Kasumi-1 (cell line): Measurements from ENCODE around the gene MAP2K2.
"Not testable (repeated sequence)": the region's sequence is repeated elsewhere in the genome, so short reads cannot be mapped to it uniquely, and the experiment has no call there.

Experiments used
- DNase-seq, 2 experiments: peaks; one replicate each; lab custom pipeline; 2025; lab: John Stamatoyannopoulos, UW

MAP2K2 gene

DNA sequence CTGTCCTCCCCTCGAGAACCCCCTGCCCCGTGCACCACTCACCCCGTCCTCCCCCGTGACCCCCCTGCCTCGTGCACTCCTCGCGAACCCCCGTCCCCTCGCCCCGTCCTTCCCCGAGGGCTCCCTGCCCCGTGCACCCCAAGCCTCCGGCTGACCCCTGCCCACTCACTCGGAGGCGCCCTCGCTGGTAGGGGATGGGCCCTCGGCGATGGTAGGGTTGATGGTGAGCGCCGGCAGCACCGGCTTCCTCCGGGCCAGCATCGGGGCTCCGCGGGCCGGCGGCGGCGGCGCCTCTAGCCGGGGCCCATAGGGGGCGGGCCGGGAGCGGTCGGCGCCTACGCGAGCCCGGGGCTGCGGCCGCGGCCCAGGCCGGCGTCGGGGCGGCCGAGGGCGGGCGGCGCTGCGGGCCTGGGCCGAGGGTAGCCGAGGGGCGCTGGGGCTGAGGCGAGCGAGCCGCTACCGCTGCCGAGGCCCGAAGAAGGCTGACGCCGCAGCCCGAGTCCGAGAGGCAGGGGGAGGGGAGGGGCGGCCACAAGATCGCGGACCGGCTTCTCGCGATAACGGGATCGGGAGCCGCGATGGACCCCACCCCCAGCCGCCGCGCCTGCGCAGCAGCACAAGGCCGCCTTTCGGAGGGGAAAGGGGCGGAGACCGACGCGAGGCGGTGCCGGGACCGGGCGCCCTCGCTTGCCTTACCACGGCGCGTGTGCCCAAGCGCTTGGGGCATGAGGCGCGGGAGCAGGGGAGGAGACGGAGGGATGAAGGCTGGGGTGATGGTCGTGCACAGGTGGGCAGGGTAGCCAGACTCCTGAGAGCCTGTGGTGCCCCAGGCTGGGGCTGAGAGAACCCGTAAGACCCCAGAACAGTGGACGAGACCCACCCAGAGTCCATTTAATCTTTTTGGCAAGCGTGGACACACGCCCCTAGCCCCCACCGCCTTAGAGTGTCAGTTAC is at the start of gene MAP2K2:
TSS of gene MAP2K2 (minus strand) at position 508 of the 954 bp plus-strand sequence. CDS start at position 261, 247 bp downstream.
- peak; percentile 84 to 86 for DNase-seq

DNA sequence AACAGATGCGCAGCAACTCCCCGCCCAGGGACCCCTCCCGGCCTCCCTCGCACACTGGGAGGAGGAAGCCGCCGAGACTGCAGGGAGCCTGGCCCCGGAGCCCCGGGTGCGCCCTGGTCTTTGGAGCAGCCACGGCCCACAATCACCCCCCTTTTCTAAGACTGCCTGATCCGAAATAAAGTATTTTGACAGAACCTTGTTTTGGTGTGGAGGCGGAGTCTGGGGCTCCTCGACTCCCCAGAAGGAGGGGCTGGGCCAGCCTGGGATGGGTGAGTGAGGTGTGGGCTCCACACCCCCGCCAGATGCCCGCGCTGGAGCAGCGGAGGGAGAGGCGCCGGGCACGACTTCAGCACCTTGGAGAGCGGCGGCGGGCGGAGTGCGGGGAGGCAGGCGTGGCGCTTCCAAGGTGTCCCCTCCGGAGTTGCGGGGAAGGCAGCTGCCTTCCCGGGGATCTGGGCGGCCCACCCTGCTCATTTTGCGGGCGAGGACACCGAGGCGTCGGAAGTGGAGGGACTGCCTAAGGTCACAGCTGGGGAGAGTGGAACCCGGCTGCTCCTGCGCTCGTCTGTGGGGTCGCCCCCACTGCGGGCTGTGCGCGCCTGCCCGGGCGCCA is 49.0 kb upstream of the MAP2K2 start:
- peak; percentile 37 to 54 for DNase-seq

DNA sequence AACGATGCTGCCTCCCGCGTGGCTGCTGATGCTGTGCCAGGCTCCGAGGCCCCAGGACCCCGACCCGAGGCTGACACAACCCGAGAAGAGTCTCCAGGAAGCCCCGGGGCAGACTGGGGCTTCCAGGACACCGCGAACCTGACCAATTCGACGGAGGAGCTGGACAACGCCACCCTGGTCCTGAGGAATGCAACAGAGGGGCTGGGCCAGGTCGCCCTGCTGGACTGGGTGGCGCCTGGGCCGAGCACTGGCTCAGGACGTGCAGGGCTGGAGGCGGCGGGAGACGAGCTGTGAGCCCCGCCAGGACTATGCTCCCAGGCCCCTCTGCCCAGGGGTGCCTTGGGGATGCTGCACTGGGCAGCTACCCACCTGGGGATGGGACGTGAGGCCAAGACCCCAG is 47.8 kb upstream of the MAP2K2 start:
- no peak for DNase-seq

DNA sequence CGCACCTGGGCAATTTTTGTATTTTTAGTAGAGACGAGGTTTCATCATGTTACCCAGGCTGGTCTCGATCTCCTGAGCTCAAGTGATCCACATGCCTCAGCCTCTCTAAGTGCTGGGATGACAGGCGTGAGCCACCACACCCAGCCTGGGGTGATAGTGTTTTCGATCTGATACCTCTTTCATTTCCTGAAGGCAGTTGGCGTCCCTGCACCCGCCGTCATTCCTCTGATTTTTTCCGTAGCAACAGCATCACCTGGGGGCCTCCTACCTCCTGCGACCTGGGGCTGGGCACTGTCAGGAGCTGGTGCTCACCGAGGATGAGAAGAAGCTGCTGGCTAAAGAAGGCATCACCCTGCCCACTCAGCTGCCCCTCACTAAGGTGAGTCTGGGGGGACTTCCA is 40.3 kb upstream of the MAP2K2 start:
- no peak for DNase-seq

DNA sequence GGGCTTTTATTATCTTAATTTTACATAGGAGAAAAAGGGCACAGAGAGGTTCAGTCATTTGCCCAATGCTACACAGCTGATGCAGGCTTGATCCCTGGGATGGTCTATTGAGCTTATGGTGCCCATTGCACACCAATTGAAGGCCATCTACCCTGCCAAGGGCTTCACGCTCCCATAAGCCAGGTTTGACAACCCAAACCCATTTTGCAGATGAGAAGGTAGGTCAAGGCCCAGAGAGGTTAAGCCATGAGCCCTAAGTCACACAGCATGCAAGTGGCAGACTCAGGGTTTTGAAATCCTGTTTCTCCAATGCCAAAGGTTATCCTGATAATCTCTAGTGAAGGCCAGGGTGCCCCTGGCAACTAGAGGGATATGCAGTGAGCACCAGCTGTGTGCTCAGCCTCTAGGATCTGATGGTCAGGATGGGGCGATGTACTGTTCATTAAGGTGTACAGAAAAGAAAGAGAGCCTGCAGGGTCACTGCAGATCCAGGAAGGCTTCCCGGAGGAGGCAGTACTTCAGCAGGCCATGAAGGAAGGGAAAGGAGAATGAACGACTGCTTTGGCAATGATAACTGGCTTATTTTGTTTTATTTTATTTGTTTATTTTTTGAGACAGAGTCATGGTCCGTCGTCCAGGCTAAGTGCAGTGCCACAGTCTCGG is 37.6 kb upstream of the MAP2K2 start:
- no peak for DNase-seq

DNA sequence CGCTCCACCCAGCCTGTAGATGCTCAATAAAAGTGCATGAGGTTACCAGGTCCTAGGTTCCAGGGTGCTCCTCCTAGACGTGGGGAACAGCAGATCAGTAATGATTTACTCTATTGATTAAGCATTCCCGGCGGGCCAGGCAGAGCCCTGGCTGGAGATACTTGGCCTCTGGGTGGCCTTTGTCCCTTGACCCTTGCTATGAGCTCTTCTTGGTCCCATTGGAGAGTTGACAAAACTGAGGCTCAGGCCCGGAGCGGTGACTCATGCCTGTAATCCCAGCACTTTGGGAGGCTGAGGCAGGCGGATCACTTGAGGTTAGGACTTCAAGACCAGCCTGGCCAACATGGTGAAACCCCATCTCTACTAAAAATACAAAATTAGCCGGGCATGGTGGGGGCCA is 34.0 kb upstream of the MAP2K2 start:
- DNase-seq = not testable (repeated sequence)

DNA sequence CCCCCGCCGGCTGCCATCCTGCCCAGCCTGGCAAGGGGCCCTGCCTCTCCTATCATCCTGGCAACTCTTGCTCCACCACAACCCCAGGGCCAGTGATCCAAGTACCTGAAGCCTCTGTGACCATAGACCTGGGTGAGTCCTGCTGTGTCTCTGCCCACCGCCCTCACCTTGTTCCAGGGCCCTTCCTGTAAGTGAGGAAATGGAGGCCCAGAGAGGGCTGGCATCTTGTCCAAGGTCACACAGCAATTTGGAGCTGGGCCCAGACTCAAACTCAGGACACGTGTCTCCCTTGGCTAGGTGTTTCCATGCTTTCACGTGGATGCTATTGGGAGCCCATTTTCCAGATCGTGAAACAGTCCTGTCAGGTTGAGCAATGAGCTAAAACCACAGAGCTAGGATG is 33.2 kb upstream of the MAP2K2 start:
- no peak for DNase-seq

DNA sequence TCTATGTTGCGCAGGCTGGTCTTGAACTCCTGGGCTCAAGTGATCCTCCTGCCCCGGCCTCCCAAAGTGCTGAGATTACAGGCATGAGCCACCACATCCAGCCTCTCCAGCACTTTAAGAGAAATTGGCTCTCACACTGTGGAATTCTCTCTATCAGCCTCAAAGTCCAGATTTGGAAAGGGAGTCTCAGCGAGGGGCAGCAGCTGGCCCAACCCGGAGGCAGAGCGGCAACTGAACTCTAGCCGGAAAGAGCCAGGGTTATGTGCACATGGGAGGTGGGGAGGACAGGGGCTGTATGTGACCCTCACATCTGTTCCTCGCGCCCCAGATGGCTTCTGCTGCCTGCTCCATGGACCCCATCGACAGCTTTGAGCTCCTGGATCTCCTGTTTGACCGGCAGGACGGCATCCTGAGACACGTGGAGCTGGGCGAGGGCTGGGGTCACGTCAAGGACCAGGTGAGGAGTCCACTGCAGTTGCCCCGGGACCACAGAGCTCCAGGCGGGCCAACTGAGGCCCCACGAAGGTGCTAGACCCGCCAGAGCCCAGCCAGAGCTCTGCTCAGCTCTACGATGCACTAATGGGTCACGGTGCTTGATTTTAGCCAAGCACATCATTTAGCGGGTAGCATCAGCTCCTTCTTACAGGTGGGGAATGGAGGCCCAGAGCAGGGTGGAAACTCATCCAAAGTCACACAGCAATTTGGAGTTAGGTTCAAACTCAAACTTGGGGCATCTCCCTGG is 30.8 kb upstream of the MAP2K2 start:
- DNase-seq = no peak

DNA sequence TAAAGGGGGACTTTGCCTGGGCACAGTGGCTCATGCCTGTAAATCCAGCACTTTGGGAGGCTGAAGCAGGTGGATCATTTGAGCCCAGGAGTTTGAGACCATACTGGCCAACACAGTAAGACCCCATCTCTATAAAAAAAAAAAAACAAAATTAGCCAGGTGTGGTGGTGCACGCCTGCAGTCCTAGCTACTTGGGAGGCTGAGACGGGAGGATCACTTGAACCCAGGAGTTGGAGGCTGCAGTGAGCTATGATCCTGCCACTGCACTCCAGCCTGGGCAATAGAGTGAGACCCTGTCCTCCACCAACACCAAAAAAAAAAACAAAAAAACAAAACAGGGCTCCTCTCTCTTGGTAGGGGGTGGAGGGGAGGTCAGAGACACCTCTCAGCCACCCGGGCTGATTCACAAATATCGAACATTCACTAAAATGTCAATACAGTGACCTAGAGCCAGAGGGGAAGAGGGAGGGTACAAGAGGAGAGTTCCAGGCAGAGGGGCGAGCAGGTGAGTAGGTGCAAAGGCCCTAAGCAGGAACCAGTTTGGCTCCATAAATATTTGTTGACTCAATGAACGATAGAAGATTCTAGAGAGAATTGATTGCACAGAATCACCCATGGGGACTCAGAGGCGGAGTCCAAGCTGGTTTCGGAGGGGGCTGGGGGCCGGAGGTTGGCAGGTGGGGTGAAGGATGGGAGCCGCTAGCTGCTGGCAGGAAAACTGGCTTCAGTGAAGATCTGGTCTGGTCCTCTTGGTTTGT is 28.5 kb upstream of the MAP2K2 start:
- no peak for DNase-seq

DNA sequence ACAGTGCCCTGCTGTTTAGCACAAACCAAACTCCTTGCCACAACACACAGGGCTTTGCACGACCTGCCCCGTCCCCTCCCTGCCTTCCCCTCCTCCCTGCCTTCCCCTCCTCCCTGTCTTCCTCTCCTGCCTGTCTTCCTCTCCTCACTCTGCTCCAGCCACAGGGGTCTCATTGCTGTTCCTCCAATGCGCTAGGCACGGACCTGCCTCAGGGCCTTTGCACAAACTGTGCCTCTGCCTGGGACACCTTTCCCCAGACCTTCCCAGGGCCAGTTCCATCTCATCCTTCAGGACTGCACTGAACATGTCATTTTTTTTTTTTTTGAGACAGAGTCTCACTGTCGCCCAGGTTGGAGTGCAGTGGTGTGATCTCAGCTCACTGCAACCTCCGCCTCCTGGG is 27.7 kb upstream of the MAP2K2 start:
- DNase-seq = no peak

DNA sequence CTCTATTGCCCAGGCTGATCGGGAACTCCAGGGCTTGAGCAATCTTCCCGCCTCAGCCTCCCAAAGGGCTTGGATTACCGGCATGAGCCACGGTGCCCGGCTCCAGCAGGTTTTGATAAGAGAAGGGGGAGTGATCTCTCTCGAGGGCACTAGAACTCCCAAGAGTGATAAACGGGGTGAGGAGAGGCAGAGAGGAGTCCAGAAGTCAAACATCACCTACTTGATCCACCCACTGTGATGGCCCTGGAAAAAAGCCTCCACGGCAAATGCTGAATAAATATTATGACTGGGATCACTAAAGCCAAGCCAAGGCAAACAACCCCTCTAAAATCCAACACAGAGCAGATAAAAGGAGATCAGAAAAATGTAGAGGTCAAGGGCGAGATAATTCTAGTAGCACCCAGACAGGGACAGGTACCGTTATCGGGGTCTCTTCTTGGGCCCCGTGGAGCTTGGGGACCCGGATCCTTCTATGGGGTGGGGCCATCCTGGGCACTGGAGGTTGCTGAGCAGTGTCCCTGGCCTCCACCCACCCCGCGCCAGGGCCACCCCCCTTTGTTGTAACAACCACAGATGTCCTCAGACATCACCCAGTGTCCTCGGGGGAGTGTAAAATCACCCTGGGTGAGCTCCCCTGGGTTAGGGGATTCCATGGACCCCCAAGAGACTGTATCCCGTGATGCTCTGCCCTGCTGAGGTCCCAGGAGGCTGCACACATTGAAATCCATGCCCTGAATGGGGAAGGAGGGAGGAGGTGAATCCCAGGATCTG is 25.8 kb upstream of the MAP2K2 start:
- DNase-seq = no peak

DNA sequence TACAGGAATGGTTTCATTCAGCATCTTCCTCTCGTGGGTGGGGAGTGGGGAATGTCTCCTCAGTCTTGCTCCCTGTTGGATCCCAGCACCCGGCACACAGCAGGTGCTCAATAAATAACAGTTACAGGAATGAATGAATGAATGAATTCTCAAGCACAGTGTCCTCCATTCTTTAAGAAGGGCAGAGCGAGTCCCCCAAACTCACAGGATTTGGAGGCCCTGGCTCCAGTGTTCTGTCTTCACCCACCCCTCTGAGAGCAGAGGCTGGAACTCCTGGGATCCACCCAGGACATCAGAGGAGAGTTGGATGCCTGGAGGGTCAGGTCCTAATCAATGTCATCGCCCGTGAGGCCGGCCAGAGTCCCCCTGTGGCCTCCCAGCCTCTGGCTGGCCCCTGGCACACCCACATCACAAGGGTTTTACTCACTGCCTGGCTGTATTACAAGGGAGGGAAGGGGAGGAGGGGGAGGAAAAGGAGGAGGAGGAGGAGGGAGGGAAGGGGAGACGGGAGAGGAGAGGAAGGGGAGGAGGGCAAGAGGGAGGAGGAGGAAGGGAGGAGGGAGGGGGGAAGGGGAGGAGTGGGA is 20.8 kb upstream of the MAP2K2 start:
- no peak for DNase-seq

DNA sequence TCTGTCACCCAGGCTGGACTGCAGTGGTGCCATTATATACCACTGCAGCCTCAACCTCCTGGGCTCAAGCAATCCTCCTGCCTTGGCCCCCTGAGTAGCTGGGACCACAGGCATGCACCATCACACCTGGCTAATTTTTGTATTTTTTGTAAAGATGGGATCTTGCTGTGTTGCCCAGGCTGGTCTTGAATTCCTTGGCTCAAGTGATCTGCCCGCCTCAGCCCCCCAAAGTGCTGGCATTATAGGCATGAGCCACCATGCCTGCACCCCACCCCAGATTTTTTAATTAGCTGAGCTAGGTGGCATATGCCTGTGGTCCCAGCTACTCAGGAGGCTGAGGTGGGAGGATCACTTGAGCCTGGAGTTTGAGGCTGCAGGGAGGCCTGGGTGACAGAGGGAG is 19.0 kb upstream of the MAP2K2 start:
- not testable (repeated sequence) for DNase-seq

DNA sequence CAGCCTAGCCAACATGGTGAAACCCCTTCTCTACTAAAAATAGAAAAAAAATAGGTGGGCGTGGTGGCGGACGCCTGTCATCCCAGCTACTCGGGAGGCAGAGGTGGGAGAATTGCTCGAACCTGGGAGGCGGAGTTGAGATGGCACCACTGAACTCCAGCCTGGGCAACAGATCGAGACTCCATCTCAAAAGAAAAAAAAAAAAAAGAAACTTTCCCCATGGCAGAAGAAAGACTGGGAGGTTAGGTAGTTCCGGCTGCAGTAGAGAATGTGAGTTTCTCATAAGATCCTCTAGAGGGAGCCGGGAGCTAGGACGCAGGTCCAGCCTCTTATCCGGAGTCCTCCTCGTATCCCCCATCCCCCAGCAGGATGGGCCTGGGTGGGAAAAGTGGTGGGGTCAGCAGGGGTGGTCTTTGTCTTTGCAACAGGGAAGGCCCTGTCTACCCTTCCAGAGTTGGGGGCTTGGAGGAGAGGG is 16.4 kb upstream of the MAP2K2 start:
- DNase-seq = peak; percentile 81 to 84

DNA sequence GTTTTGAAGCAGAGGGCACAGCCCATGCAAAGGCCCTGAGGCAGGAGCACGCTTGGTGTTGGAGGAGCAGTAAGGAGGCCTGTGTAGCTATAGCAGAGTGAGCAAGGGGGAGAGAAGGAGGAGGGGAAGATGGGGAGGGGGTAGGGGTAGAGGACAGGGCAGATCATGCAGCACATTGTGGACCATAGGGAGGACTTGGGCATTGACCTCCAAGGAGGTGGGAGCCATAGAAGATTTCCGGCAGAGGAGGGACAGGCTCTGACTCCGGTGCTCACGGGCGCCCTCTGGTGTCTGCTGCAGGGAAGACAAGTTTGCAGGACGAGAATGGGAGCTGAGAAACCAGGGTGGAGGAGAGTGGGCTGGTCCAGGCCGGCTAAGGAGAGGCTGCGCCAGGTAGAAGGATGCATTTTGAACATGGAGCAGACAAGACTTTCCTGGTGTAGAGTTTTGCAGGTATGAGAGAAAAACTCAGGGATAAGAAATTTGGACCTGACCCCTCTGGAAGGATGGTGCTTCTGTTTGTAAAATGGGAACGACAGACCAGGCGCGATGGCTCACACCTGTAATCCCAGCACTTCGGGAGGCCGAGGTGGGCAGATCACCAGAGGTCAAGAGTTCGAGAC is 15.8 kb upstream of the MAP2K2 start:
- DNase-seq = peak; percentile 72 to 73

DNA sequence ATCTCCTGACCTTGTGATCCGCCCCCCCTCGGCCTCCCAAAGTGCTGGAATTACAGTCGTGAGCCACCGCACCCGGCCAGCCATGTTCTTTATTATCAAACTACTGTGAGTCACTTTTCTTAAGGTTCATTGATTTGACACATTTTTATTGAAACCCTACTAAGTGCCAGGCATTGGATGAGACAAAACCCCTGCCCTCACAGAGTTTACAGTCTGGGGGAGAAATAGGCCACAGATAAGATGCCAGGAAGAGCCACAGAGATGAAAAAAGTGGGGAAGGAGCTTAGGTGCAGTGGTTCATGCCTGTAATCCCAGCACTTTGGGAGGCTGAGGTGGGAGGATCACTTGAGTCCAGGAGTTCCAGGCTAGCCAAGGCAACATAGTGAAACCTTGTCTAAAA is 14.5 kb upstream of the MAP2K2 start:
- no peak for DNase-seq

DNA sequence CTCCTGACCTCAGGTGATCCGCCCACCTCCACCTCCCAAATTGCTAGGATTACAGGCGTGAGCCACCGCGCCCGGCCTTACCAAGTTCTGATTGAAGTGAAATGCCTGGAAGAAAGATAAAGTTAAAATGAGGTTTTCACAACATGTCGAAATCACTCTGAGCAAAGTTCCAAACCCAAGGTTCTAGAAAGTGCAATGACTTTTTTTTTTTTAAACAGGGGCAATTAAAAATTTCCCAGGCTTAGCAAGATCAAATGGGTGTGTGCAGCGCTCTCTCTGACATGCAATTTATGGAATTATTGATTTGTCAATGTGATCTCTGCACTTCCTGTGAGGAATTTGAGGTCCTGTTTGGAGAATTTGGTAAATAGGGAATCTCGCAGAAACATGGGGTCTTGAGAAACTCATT is 12.8 kb upstream of the MAP2K2 start:
- no peak for DNase-seq

DNA sequence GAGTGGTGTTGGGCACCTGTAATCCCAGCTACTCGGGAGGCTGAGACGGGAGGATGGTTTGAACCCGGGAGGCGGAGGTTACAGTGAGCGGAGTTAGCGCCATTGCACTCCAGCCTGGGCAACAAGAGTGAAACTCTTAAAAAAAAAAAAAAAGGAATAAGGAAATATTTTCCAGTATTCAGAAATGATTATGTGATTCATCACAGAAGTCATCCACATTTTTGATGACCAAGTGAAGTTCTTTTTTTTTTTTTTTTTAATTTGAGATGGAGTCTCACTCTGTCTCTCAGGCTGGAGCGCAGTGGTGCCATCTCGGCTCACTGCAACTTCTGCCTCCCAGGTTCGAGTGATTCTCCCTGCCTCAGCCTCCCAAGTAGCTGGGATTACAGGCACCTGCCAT is 11.5 kb upstream of the MAP2K2 start:
- DNase-seq = not testable (repeated sequence)

DNA sequence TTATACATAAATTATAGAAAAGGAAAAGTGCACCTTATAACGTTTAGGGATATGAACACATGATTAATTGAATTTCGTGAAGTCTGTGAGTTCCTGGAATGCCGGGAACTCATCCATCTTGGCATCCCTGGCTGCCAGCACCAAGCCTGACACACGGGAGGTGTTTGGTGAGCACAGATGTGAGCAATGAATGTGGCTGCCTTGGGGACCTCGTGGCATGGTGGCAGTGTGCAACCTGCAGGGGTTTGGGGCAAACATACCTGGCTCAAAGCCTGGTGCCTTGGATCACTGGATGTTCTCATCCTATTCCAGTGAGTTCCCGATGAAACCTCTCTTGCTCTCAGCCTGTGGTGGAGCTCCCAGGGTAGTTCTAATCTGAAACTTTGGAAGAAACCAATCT is 10.4 kb upstream of the MAP2K2 start:
- DNase-seq = no peak
